Measurements from ENCODE around the gene LYRM7.

LYRM7 gene

DNA sequence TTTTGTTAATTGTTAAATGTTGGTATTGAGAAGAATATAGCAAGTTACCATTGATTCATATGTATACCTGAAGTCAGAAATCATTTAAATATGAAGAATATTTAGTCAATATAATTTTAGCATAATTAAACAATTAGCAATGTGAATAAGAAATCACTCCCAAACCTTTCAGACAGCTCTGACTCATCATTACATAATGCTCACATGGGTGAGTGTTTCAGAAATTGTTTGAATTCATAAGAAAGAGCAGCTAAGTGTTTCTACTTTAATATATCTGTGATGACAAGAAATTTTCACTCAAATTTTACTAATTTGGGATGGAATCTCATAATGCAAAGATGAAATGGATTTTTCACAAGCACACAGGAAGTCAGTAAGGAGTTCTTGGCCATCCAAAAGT lies 51.1 kb downstream of the LYRM7 start:
- no peaks in the 10 kb centered on the region for H3F3A ChIP-seq (ENCODE audit: insufficient read depth, low read length)
- no peak overlapping the region for H2AFZ ChIP-seq (ENCODE audit: low read length)
- no peak for DNase-seq
- no peak overlapping the region for H3K9ac ChIP-seq (ENCODE audit: low read length)
- no peaks in the 10 kb centered on the region for H3K9me2 ChIP-seq (replicated peaks; ENCODE audit: insufficient read depth, low read length)
- no peaks in the 10 kb centered on the region for H3K79me2 ChIP-seq (ENCODE audit: low read length)
- H3K4me2 ChIP-seq (ENCODE audit: low read depth, low read length) = no peak overlapping the region
- no peak overlapping the region for H3K27ac ChIP-seq (ENCODE audit: low read length)
- no peaks in the 10 kb centered on the region for H3K36me3 ChIP-seq (replicated peaks; ENCODE audit: insufficient read depth, low read length)
- H3K9me3 ChIP-seq (replicated peaks; ENCODE audit: insufficient read depth, low read length) = no peaks in the 10 kb centered on the region
- no peaks in the 10 kb centered on the region for H3K27me3 ChIP-seq (replicated peaks; ENCODE audit: insufficient read depth, low read length)
- TF ChIP-seq EZH2phosphoT487 (IDR thresholded peaks at IDR 0.05; ENCODE audit: low read length) (no peak), EZH2 (optimal IDR thresholded peaks at IDR 0.05; ENCODE audit: low read depth, low read length) (no peak)
- TF ChIP-seq, protein P1, sequence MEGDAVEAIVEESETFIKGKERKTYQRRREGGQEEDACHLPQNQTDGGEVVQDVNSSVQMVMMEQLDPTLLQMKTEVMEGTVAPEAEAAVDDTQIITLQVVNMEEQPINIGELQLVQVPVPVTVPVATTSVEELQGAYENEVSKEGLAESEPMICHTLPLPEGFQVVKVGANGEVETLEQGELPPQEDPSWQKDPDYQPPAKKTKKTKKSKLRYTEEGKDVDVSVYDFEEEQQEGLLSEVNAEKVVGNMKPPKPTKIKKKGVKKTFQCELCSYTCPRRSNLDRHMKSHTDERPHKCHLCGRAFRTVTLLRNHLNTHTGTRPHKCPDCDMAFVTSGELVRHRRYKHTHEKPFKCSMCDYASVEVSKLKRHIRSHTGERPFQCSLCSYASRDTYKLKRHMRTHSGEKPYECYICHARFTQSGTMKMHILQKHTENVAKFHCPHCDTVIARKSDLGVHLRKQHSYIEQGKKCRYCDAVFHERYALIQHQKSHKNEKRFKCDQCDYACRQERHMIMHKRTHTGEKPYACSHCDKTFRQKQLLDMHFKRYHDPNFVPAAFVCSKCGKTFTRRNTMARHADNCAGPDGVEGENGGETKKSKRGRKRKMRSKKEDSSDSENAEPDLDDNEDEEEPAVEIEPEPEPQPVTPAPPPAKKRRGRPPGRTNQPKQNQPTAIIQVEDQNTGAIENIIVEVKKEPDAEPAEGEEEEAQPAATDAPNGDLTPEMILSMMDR (IDR thresholded peaks at IDR 0.05; ENCODE audit: low read length) = no peak
- H3K4me1 ChIP-seq (ENCODE audit: low read length) = no peaks in the 10 kb centered on the region
- H4K20me1 ChIP-seq (ENCODE audit: insufficient read depth, low read length) = no peaks in the 10 kb centered on the region
- H3K4me3 ChIP-seq (ENCODE audit: low read length) = no peak overlapping the region

DNA sequence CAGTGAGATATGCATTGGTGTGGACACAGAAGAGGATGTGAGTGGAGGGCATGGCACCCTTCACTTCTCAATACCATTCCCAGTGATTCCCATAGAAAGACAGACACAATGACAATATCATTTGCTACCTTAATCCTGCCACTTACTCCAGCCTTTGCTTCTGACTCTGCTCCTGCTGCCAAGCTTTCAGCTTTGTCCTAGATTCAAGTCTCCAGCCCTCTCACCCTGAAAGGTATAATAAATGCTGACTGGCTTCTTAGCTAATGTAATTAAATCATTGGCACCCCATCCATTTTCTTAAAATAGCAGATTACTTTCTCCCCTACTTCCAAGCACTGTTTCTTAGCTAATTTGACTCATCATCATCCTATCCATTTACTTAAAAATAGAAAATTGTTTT lies 52.0 kb downstream of the LYRM7 start:
- Histone ChIP-seq H3K27me3 (replicated peaks; ENCODE audit: insufficient read depth, low read length) (no peaks in the 10 kb centered on the region), H3K9me3 (replicated peaks; ENCODE audit: insufficient read depth, low read length) (no peaks in the 10 kb centered on the region), H3K36me3 (replicated peaks; ENCODE audit: insufficient read depth, low read length) (no peaks in the 10 kb centered on the region), H3K9ac (ENCODE audit: low read length) (no peak overlapping the region), H3K4me1 (ENCODE audit: low read length) (no peaks in the 10 kb centered on the region), H4K20me1 (ENCODE audit: insufficient read depth, low read length) (no peaks in the 10 kb centered on the region), H3F3A (ENCODE audit: insufficient read depth, low read length) (no peaks in the 10 kb centered on the region), H3K9me2 (replicated peaks; ENCODE audit: insufficient read depth, low read length) (no peaks in the 10 kb centered on the region), H3K4me2 (ENCODE audit: low read depth, low read length) (no peak overlapping the region), H3K79me2 (ENCODE audit: low read length) (no peaks in the 10 kb centered on the region), H2AFZ (ENCODE audit: low read length) (no peak overlapping the region), H3K27ac (ENCODE audit: low read length) (no peak overlapping the region), H3K4me3 (ENCODE audit: low read length) (no peak overlapping the region)
- TF ChIP-seq EZH2 (optimal IDR thresholded peaks at IDR 0.05; ENCODE audit: low read depth, low read length) = no peak
- TF ChIP-seq, protein P1 (IDR thresholded peaks at IDR 0.05; ENCODE audit: low read length) = no peak
- TF ChIP-seq EZH2phosphoT487 (IDR thresholded peaks at IDR 0.05; ENCODE audit: low read length) = no peak
- DNase-seq = no peak

DNA sequence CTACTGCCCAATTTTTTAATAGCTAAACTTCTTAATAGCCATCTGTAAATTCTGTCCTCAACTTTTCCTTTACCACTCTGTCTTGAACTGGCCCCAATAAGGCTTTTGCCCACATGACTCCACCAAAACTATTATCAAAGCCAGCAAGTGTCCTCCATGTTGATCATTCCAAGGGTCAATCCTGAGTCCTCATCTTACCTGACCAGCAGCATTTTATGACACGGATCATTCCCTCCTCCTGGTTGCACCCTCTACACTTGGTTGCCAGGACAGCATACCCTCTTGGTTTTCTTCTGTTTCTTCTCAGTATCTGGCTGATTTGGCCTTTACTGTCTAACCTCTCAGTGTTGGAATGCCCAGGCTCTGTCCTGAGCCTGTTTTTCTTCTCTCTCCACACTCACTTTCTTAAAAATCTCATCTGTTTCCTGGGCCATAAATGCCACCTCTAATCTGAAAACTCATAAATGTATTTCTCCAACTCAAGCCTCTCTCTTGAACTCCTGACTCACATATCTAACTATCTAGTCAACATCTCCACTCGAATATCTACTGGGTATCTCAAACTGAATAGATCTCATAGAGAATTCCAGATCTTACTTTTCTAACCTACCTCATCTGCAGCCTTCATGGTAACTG lies 53.1 kb downstream of the LYRM7 start:
- Histone ChIP-seq H3K9ac (ENCODE audit: low read length) (no peak overlapping the region), H2AFZ (ENCODE audit: low read length) (no peak overlapping the region)

More for the DNA sequence above, 53.1 kb downstream of the LYRM7 start:
- Histone ChIP-seq H3K9me3 (replicated peaks; ENCODE audit: insufficient read depth, low read length) (no peaks in the 10 kb centered on the region), H3K27me3 (replicated peaks; ENCODE audit: insufficient read depth, low read length) (no peaks in the 10 kb centered on the region), H3K79me2 (ENCODE audit: low read length) (no peaks in the 10 kb centered on the region), H3F3A (ENCODE audit: insufficient read depth, low read length) (no peaks in the 10 kb centered on the region), H4K20me1 (ENCODE audit: insufficient read depth, low read length) (no peaks in the 10 kb centered on the region), H3K4me1 (ENCODE audit: low read length) (no peaks in the 10 kb centered on the region), H3K4me2 (ENCODE audit: low read depth, low read length) (no peak overlapping the region), H3K9me2 (replicated peaks; ENCODE audit: insufficient read depth, low read length) (no peaks in the 10 kb centered on the region), H3K36me3 (replicated peaks; ENCODE audit: insufficient read depth, low read length) (no peaks in the 10 kb centered on the region), H3K27ac (ENCODE audit: low read length) (no peak overlapping the region), H3K4me3 (ENCODE audit: low read length) (no peak overlapping the region)
- TF ChIP-seq EZH2 (optimal IDR thresholded peaks at IDR 0.05; ENCODE audit: low read depth, low read length) (no peak), EZH2phosphoT487 (IDR thresholded peaks at IDR 0.05; ENCODE audit: low read length) (no peak)
- TF ChIP-seq, protein P1 (IDR thresholded peaks at IDR 0.05; ENCODE audit: low read length) = no peak
- DNase-seq = no peak

All from MM.1S (cell line).